Left ventricle myocardium inferior (tissue), 1 donor: Measurements from ENCODE around the gene STARD7. TPM values are rescaled to one million over a fixed set of nuclear protein-coding genes. Genes with fewer than 3 reads are reported as not detected.

Experiments
- DNase-seq: peaks from one replicate; pipeline ENCODE4 v3.0.0-alpha.2; 2020
- H3K27ac ChIP-seq: fragments of 200-600 bp; replicated peaks from 2 replicates; pipeline ENCODE4 v1.8.0; 2021
- H3K27me3 ChIP-seq: fragments of 200-600 bp; 2 replicates; pipeline ENCODE4 v1.8.0; 2021; ENCODE audit warnings: low read depth
- H3K36me3 ChIP-seq: fragments of 200-600 bp; 2 replicates; pipeline ENCODE4 v1.8.0; 2021
- H3K4me1 ChIP-seq: fragments of 200-600 bp; 2 replicates; pipeline ENCODE4 v1.8.0; 2021
- H3K4me3 ChIP-seq: fragments of 200-600 bp; 2 replicates; pipeline ENCODE4 v1.8.0; 2021; ENCODE audit warnings: mild to moderate bottlenecking, moderate library complexity
- H3K9me3 ChIP-seq: fragments of 200-600 bp; replicated peaks from 2 replicates; pipeline ENCODE4 v1.8.0; 2021
- CTCF ChIP-seq: fragments of 200-600 bp; IDR thresholded peaks from 2 replicates; pipeline ENCODE4 v1.8.0; 2021; ENCODE audit warnings: antibody characterized with exemption, mild to moderate bottlenecking, borderline replicate concordance
- intact Hi-C: fragments of 100-400 bp; cut with micrococcal nuclease; formaldehyde crosslinking; loops from one replicate; pipeline ENCODE4 v1.11.0; 2022
- total RNA-seq: library from RNA; stranded (reverse); fragmentation: NEBNext Ultra II Directional; extraction: Animal tissue kit (Norgen Biotek cat#: 25700); gene quantifications from one replicate; pipeline ENCODE4 v1.2.1, GENCODE V29; 2021
- donor health status: DM: no; HTN: yes; CAD: no; lungs with severe emphysema.

STARD7 gene
- total RNA-seq, 1 donor from 2014 or later = 174 TPM

DNA sequence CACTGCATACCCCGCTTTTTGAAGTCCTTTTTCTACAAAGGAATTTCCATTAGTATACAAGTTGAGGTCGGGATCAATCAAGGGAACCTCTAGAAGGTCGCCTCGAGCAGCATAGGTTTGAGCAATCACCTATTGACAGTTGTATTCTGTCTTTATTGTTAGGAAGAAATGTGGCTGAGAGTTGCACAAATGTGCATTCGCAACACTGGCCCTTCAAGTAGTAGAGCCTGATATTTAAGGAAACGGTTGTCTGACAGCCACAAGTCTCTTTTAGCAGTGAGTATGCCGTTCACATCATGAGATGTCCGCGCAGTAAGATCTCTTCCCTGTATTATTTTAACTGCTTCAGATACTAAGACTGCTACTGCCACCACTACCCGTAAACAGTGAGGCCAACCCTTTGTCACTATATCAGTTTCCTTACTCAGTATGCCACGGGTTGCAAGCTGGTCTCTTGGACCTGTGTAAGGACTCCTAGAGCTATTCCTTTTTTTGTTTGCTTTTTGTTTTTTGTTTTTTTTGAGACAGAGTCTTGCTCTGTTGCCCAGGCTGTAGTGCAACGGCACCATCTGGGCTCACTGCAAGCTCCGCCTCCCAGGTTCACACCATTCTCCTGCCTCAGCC is 10.0 kb upstream of the STARD7 start:
- intact Hi-C loops = no loop called here
- Histone ChIP-seq H3K27ac (no peak overlapping the region), H3K9me3 (peaks cover 11% of the 10 kb centered on the region), H3K4me1 (no peaks in the 10 kb centered on the region), H3K27me3 (no peaks in the 10 kb centered on the region), H3K4me3 (no peak overlapping the region), H3K36me3 (no peaks in the 10 kb centered on the region)
- TF ChIP-seq CTCF = no peak
- no peak for DNase-seq

GRCh38 chr2:96214554-96214953 is 5.9 kb upstream of the STARD7 start:
- H3K27me3 ChIP-seq = no peaks in the 10 kb centered on the region
- no peaks in the 10 kb centered on the region for H3K9me3 ChIP-seq
- H3K36me3 ChIP-seq = no peaks in the 10 kb centered on the region
- DNase-seq = no peak
- TF ChIP-seq CTCF = no peak
- H3K4me3 ChIP-seq = no peak overlapping the region
- intact Hi-C loops = no loop called here
- H3K27ac ChIP-seq = no peak overlapping the region
- H3K4me1 ChIP-seq = peaks cover 6% of the 10 kb centered on the region

- no peak overlapping the region for H3K4me3 ChIP-seq
- no peak overlapping the region for H3K27ac ChIP-seq
- DNase-seq = no peak
- no peaks in the 10 kb centered on the region for H3K9me3 ChIP-seq
- H3K27me3 ChIP-seq = no peaks in the 10 kb centered on the region
- no peaks in the 10 kb centered on the region for H3K36me3 ChIP-seq
- TF ChIP-seq CTCF = no peak
- intact Hi-C loops = no loop called here
- peaks cover 15% of the 10 kb centered on the region for H3K4me1 ChIP-seq
Observed at GRCh38 chr2:96213379-96213778, 4.8 kb upstream of the STARD7 start.

DNA sequence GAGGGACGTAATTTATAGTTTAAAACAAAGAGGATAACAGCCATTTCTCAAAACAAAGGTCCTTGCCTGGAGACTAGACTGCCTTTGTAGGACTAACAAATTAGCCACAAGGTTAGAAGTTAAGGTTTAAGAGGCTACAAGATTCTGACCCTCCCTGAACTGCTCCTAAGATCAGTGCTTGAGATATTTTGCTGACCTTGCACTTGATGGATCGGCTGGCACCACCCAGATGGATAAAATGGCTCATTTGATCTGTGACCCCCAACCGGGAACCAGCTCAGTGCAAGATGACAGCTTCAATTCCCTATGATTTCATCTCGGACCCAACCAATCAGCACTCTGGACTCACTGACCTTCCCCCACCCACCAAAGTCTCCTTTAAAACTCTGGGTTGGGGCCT is 3.7 kb upstream of the STARD7 start:
- H3K4me1 ChIP-seq = peaks cover 25% of the 10 kb centered on the region
- no peak overlapping the region for H3K4me3 ChIP-seq
- intact Hi-C loops = no loop called here
- no peak for DNase-seq
- H3K36me3 ChIP-seq = no peaks in the 10 kb centered on the region
- no peak for TF ChIP-seq CTCF
- H3K27ac ChIP-seq = no peak overlapping the region
- no peaks in the 10 kb centered on the region for H3K27me3 ChIP-seq
- H3K9me3 ChIP-seq = no peaks in the 10 kb centered on the region

GRCh38 chr2:96209729-96210085 is 1.1 kb upstream of the STARD7 start:
- H3K27ac ChIP-seq = peak overlapping the region; percentile 99
- no peak for DNase-seq
- TF ChIP-seq CTCF = no peak
- peaks cover 50% of the 10 kb centered on the region for H3K4me1 ChIP-seq
- H3K36me3 ChIP-seq = no peaks in the 10 kb centered on the region
- no peaks in the 10 kb centered on the region for H3K9me3 ChIP-seq
- peak overlapping the region; percentile 85 for H3K4me3 ChIP-seq
- H3K27me3 ChIP-seq = no peaks in the 10 kb centered on the region
- intact Hi-C loops = no loop called here
